HEK293 (cell line): Measurements from ENCODE around the gene TM4SF1.

Experiments used
- KLF9 ChIP-seq: fragments of 450-650 bp; formaldehyde crosslinking; IDR thresholded peaks from 2 replicates; pipeline ENCODE4 v1.5.1; 2016; ENCODE audit warnings: missing biosample characterization, missing genetic modification characterization, low read depth
- REST ChIP-seq: fragments of 450-650 bp; formaldehyde crosslinking; IDR thresholded peaks from 2 replicates; pipeline ENCODE4 v1.5.1; 2016; ENCODE audit warnings: missing biosample characterization, missing genetic modification characterization
- YY2 ChIP-seq: fragments of 450-650 bp; formaldehyde crosslinking; IDR thresholded peaks from 2 replicates; pipeline ENCODE4 v1.5.1; 2016; ENCODE audit warnings: missing biosample characterization, missing genetic modification characterization
- ZNF184 ChIP-seq: fragments of 450-650 bp; IDR thresholded peaks from 2 replicates; pipeline ENCODE4 v1.5.1; 2018; ENCODE audit warnings: missing biosample characterization, mild to moderate bottlenecking, missing genetic modification characterization
- ZNF239 ChIP-seq: fragments of 450-650 bp; formaldehyde crosslinking; IDR thresholded peaks from 2 replicates; pipeline ENCODE4 v1.5.1; 2016; ENCODE audit warnings: missing biosample characterization, missing genetic modification characterization
- TF ChIP-seq, protein P1 (sequence below): fragments of 450-650 bp; formaldehyde crosslinking; IDR thresholded peaks from 2 replicates; pipeline ENCODE4 v1.5.1; 2016; ENCODE audit warnings: missing biosample characterization, missing genetic modification characterization

- TF ChIP-seq YY2 (tag by site-specific recombination) (no peak), REST (tag by site-specific recombination) (no peak), ZNF184 (tag by site-specific recombination) (no peak), ZNF239 (tag by site-specific recombination) (no peak), KLF9 (tag by site-specific recombination) (no peak)
- TF ChIP-seq, protein P1, sequence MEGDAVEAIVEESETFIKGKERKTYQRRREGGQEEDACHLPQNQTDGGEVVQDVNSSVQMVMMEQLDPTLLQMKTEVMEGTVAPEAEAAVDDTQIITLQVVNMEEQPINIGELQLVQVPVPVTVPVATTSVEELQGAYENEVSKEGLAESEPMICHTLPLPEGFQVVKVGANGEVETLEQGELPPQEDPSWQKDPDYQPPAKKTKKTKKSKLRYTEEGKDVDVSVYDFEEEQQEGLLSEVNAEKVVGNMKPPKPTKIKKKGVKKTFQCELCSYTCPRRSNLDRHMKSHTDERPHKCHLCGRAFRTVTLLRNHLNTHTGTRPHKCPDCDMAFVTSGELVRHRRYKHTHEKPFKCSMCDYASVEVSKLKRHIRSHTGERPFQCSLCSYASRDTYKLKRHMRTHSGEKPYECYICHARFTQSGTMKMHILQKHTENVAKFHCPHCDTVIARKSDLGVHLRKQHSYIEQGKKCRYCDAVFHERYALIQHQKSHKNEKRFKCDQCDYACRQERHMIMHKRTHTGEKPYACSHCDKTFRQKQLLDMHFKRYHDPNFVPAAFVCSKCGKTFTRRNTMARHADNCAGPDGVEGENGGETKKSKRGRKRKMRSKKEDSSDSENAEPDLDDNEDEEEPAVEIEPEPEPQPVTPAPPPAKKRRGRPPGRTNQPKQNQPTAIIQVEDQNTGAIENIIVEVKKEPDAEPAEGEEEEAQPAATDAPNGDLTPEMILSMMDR = no peak
Observed at GRCh38 chr3:149406244-149406752, 28.8 kb upstream of the TM4SF1 start.
